Hepatocyte (in vitro differentiated cells): ENCODE results near the gene CFAP91.

Experiments used
- EZH2 ChIP-seq: fragments of 200-600 bp; sonication (generic); IDR thresholded peaks from 2 replicates; pipeline ENCODE4 v1.6.1; 2016; ENCODE audit warnings: antibody characterized with exemption, mild to moderate bottlenecking, borderline replicate concordance
- EZH2phosphoT487 ChIP-seq: fragments of 200-600 bp; sonication (generic); IDR thresholded peaks from one replicate; pipeline ENCODE4 v1.6.1; 2018; ENCODE audit warnings: antibody characterized with exemption, mild to moderate bottlenecking, low read depth, moderate library complexity; ENCODE audit not compliant: unreplicated experiment, severe bottlenecking
- TF ChIP-seq, protein P1 (sequence below): fragments of 200-600 bp; sonication (generic); IDR thresholded peaks from 2 replicates; pipeline ENCODE4 v1.5.1; 2016; ENCODE audit warnings: antibody characterized with exemption, mild to moderate bottlenecking; ENCODE audit not compliant: poor library complexity

DNA sequence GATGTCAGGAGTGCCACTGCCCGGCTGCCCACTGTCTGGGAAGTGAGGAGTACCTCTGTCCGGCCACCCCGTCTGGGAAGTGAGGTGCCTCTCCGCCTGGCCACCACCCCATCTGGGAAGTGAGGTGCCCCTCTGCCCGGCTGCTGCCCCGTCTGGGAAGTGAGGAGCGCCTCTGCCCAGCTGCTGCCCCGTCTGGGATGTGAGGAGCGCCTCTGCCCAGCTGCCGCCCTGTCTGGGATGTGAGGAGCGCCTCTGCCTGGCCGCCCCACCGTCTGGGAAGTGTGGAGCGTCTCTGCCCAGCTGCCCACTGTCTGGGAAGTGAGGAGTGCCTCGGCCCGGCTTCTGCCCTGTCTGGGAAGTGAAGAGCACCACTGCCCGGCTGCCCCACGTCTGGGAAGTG lies 28.9 kb upstream of the CFAP91 start:
- TF ChIP-seq, protein P1, sequence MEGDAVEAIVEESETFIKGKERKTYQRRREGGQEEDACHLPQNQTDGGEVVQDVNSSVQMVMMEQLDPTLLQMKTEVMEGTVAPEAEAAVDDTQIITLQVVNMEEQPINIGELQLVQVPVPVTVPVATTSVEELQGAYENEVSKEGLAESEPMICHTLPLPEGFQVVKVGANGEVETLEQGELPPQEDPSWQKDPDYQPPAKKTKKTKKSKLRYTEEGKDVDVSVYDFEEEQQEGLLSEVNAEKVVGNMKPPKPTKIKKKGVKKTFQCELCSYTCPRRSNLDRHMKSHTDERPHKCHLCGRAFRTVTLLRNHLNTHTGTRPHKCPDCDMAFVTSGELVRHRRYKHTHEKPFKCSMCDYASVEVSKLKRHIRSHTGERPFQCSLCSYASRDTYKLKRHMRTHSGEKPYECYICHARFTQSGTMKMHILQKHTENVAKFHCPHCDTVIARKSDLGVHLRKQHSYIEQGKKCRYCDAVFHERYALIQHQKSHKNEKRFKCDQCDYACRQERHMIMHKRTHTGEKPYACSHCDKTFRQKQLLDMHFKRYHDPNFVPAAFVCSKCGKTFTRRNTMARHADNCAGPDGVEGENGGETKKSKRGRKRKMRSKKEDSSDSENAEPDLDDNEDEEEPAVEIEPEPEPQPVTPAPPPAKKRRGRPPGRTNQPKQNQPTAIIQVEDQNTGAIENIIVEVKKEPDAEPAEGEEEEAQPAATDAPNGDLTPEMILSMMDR, result no peak
- TF ChIP-seq EZH2, result no peak
- no peak for TF ChIP-seq EZH2phosphoT487
